ENCODE results near the gene NCR3LG1. TPM values are rescaled to one million over a fixed set of nuclear protein-coding genes. Genes with fewer than 3 reads are reported as not detected.

The NCR3LG1 gene
- total RNA-seq, 4 donors from 2014 or later = 1.5 to 6.1 (median 2.9) TPM

- H3K27ac ChIP-seq = no peak overlapping the region
- WGBS, 2 donors = 67 to 73% methylated on average over 2 to 3 of the region's 5 CpGs
- no peak for TF ChIP-seq POLR2A (IDR thresholded peaks at IDR 0.05)
- TF ChIP-seq, protein P1, sequence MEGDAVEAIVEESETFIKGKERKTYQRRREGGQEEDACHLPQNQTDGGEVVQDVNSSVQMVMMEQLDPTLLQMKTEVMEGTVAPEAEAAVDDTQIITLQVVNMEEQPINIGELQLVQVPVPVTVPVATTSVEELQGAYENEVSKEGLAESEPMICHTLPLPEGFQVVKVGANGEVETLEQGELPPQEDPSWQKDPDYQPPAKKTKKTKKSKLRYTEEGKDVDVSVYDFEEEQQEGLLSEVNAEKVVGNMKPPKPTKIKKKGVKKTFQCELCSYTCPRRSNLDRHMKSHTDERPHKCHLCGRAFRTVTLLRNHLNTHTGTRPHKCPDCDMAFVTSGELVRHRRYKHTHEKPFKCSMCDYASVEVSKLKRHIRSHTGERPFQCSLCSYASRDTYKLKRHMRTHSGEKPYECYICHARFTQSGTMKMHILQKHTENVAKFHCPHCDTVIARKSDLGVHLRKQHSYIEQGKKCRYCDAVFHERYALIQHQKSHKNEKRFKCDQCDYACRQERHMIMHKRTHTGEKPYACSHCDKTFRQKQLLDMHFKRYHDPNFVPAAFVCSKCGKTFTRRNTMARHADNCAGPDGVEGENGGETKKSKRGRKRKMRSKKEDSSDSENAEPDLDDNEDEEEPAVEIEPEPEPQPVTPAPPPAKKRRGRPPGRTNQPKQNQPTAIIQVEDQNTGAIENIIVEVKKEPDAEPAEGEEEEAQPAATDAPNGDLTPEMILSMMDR (IDR thresholded peaks at IDR 0.05) = no peak
- H3K4me1 ChIP-seq = peaks cover 4 to 32% (median 9%) of the 10 kb centered on the region in 3 donors
- no peaks in the 10 kb centered on the region for H3K9me3 ChIP-seq
- H3K4me3 ChIP-seq = no peak overlapping the region
- H3K27me3 ChIP-seq = peaks cover 0 to 27% (median 0%) of the 10 kb centered on the region in 4 donors
- intact Hi-C loops (cut with DNase I) = loop anchor here (5.0 kb wide), 1 partner anchor 117 kb away; no protein-coding TSS in a partner anchor
- DNase-seq = no peak
- H3K36me3 ChIP-seq = no peaks in the 10 kb centered on the region
Observed at GRCh38 chr11:17385492-17385891, 33.9 kb downstream of the NCR3LG1 start.

GRCh38 chr11:17385926-17386325 is 34.3 kb downstream of the NCR3LG1 start:
- H3K27ac ChIP-seq = no peak overlapping the region
- WGBS, 2 donors = 65 to 69% methylated on average over 2 to 3 of the region's 6 CpGs
- no peak overlapping the region for H3K4me3 ChIP-seq
- H3K27me3 ChIP-seq = peaks cover 0 to 27% (median 0%) of the 10 kb centered on the region in 4 donors
- DNase-seq = no peak
- no peak for TF ChIP-seq POLR2A (IDR thresholded peaks at IDR 0.05)
- TF ChIP-seq, protein P1 (IDR thresholded peaks at IDR 0.05) = no peak
- intact Hi-C loops (cut with DNase I) = loop anchor here (5.0 kb wide), 1 partner anchor 116 kb away; no protein-coding TSS in a partner anchor
- no peaks in the 10 kb centered on the region for H3K9me3 ChIP-seq
- H3K36me3 ChIP-seq = no peaks in the 10 kb centered on the region
- peaks cover 4 to 32% (median 9%) of the 10 kb centered on the region in 3 donors for H3K4me1 ChIP-seq

DNA sequence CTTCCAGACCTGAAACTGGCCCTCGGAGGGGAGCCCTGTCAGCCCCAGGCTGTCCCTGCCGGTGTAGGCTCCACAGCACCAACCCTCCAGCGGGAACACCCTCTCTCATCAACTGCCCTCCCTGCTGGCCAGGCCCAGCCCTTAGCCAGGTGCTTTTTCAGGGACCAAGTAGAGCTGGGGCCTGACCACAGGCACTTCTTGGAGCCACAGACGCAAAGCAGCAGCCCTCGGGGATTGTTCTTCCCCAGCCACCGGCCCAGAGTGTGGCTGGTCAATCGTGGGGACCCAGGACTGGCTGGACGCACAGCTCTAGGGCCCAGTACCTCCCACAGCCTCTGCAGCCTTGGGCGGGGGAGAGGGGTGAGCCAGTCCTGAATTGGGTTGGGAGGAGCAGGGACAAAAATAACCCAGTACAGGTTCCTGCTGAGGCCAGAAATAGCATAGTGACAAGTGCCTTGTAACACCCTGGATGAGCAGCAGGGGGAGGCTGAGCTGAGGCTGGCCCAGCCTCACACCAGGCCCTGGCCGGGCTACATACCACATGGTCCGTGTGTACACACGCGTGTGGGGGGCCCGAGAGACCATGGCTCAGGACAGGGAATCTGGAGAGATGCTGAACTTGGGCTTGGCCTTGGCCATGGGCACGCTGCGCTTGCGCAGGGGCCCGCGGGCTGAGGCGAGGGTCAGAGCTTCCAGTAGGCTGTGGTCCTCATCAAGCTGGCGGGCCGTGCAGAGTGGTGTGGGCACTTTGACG is 34.9 kb downstream of the NCR3LG1 start:
- Histone ChIP-seq H3K27me3 (peaks cover 0 to 27% (median 0%) of the 10 kb centered on the region in 4 donors), H3K27ac (no peak overlapping the region), H3K4me1 (peaks cover 4 to 32% (median 9%) of the 10 kb centered on the region in 3 donors), H3K9me3 (no peaks in the 10 kb centered on the region), H3K4me3 (no peak overlapping the region), H3K36me3 (no peaks in the 10 kb centered on the region)
- DNase-seq = no peak
- intact Hi-C loops (cut with DNase I) = loop anchor here (5.0 kb wide), 1 partner anchor 116 kb away; no protein-coding TSS in a partner anchor
- WGBS, 2 donors = 71% methylated on average over 18 of the region's 23 CpGs; no CpG with 5 or more reads in 1 of the 2 donors
- TF ChIP-seq, protein P1 (IDR thresholded peaks at IDR 0.05) = peak in 5 of 6 experiments; percentile 33 to 62 (median 45)
- no peak for TF ChIP-seq POLR2A (IDR thresholded peaks at IDR 0.05)

- TF ChIP-seq POLR2A (IDR thresholded peaks at IDR 0.05) = no peak
- Histone ChIP-seq H3K4me3 (no peak overlapping the region), H3K4me1 (peaks cover 4 to 32% (median 9%) of the 10 kb centered on the region in 3 donors), H3K36me3 (no peaks in the 10 kb centered on the region), H3K9me3 (no peaks in the 10 kb centered on the region), H3K27ac (no peak overlapping the region), H3K27me3 (peaks cover 0 to 27% (median 0%) of the 10 kb centered on the region in 4 donors)
- 93 to 97% methylated on average over 3 to 15 of the region's 20 CpGs for WGBS, 2 donors
- intact Hi-C loops (cut with DNase I) = loop anchor here (5.0 kb wide), 1 partner anchor 115 kb away; no protein-coding TSS in a partner anchor
- no peak for DNase-seq
Observed at GRCh38 chr11:17387254-17387653, 35.7 kb downstream of the NCR3LG1 start.

- H3K36me3 ChIP-seq = no peaks in the 10 kb centered on the region
- intact Hi-C loops (cut with DNase I) = loop anchor here (5.0 kb wide), 1 partner anchor 114 kb away; no protein-coding TSS in a partner anchor
- TF ChIP-seq, protein P1 (IDR thresholded peaks at IDR 0.05) = no peak
- no peak for TF ChIP-seq POLR2A (IDR thresholded peaks at IDR 0.05)
- no peaks in the 10 kb centered on the region for H3K9me3 ChIP-seq
- H3K4me1 ChIP-seq = peaks cover 4 to 32% (median 9%) of the 10 kb centered on the region in 3 donors
- no peak overlapping the region for H3K4me3 ChIP-seq
- peaks cover 0 to 27% (median 0%) of the 10 kb centered on the region in 4 donors for H3K27me3 ChIP-seq
- H3K27ac ChIP-seq = no peak overlapping the region
- WGBS, 2 donors = 84 to 90% methylated on average over 6 to 11 of the region's 20 CpGs
- DNase-seq = no peak
Observed at GRCh38 chr11:17387811-17388210, 36.2 kb downstream of the NCR3LG1 start.
